KOPT-K1 (cell line): ENCODE results near the gene AEBP1.

ENCODE experiments used
- H3K27ac ChIP-seq: fragments of 200-600 bp; sonication (generic); 2 replicates; pipeline ENCODE4 v1.5.1; 2016; ENCODE audit warnings: antibody characterized with exemption, mild to moderate bottlenecking, low read depth, low read length; ENCODE audit not compliant: poor library complexity, severe bottlenecking
- H3K36me3 ChIP-seq: fragments of 200-600 bp; sonication (generic); 2 replicates; pipeline ENCODE4 v1.5.1; 2017; ENCODE audit warnings: antibody characterized with exemption, mild to moderate bottlenecking, low read length, moderate library complexity; ENCODE audit not compliant: insufficient read depth
- H3K9me3 ChIP-seq: fragments of 200-600 bp; sonication (generic); 2 replicates; pipeline ENCODE4 v1.5.1; 2017; ENCODE audit warnings: antibody characterized with exemption, low read length, mild to moderate bottlenecking; ENCODE audit not compliant: insufficient read depth, poor library complexity, severe bottlenecking

AEBP1 gene

GRCh38 chr7:44103923-44104859 is at the start of gene AEBP1:
Gene AEBP1 (plus strand): TSS chr7:44104345. CDS start chr7:44104666, 321 bp downstream.
- Histone ChIP-seq H3K27ac (peak within 1 kb of the TSS; percentile 100), H3K36me3 (peaks cover 45% of the 10 kb centered on the region), H3K9me3 (no peaks in the 10 kb centered on the region)

GRCh38 chr7:44056681-44057080 is 47.5 kb upstream of the AEBP1 start:
- Histone ChIP-seq H3K36me3 (peaks cover 100% of the 10 kb centered on the region), H3K27ac (no peak overlapping the region), H3K9me3 (no peaks in the 10 kb centered on the region)

GRCh38 chr7:44057181-44057848 is 46.8 kb upstream of the AEBP1 start:
- no peaks in the 10 kb centered on the region for H3K9me3 ChIP-seq
- H3K27ac ChIP-seq = no peak overlapping the region
- peaks cover 100% of the 10 kb centered on the region for H3K36me3 ChIP-seq

- peaks cover 100% of the 10 kb centered on the region for H3K36me3 ChIP-seq
- no peak overlapping the region for H3K27ac ChIP-seq
- H3K9me3 ChIP-seq = no peaks in the 10 kb centered on the region
Observed at GRCh38 chr7:44057849-44058758, 46.0 kb upstream of the AEBP1 start.

- no peak overlapping the region for H3K27ac ChIP-seq
- peaks cover 94% of the 10 kb centered on the region for H3K36me3 ChIP-seq
- H3K9me3 ChIP-seq = no peaks in the 10 kb centered on the region
Observed at GRCh38 chr7:44058759-44059218, 45.4 kb upstream of the AEBP1 start.

- no peaks in the 10 kb centered on the region for H3K9me3 ChIP-seq
- H3K36me3 ChIP-seq = peaks cover 87% of the 10 kb centered on the region
- H3K27ac ChIP-seq = no peak overlapping the region
Observed at GRCh38 chr7:44059219-44060090, 44.7 kb upstream of the AEBP1 start.

GRCh38 chr7:44060091-44060947 is 43.8 kb upstream of the AEBP1 start:
- H3K27ac ChIP-seq = no peak overlapping the region
- no peaks in the 10 kb centered on the region for H3K9me3 ChIP-seq
- peaks cover 78% of the 10 kb centered on the region for H3K36me3 ChIP-seq

GRCh38 chr7:44060948-44061644 is 43.0 kb upstream of the AEBP1 start:
- peaks cover 70% of the 10 kb centered on the region for H3K36me3 ChIP-seq

GRCh38 chr7:44061645-44062179 is 42.4 kb upstream of the AEBP1 start:
- H3K36me3 ChIP-seq = peaks cover 64% of the 10 kb centered on the region
- H3K27ac ChIP-seq = no peak overlapping the region
- H3K9me3 ChIP-seq = no peaks in the 10 kb centered on the region

More at GRCh38 chr7:44060948-44061644, 43.0 kb upstream of the AEBP1 start:
- H3K27ac ChIP-seq = no peak overlapping the region
- no peaks in the 10 kb centered on the region for H3K9me3 ChIP-seq

GRCh38 chr7:44062180-44062902 is 41.8 kb upstream of the AEBP1 start:
- Histone ChIP-seq H3K27ac (no peak overlapping the region), H3K36me3 (peaks cover 58% of the 10 kb centered on the region), H3K9me3 (no peaks in the 10 kb centered on the region)

GRCh38 chr7:44062903-44063295 is 41.2 kb upstream of the AEBP1 start:
- peaks cover 57% of the 10 kb centered on the region for H3K36me3 ChIP-seq
- H3K9me3 ChIP-seq = no peaks in the 10 kb centered on the region
- H3K27ac ChIP-seq = no peak overlapping the region

GRCh38 chr7:44063547-44063893 is 40.6 kb upstream of the AEBP1 start:
- no peak overlapping the region for H3K27ac ChIP-seq
- no peaks in the 10 kb centered on the region for H3K9me3 ChIP-seq
- peaks cover 57% of the 10 kb centered on the region for H3K36me3 ChIP-seq
